ENCODE results near the gene MEX3A.
A peak's percentile ranks its signal among the peaks of the same experiment; 100 is the strongest.
"Not testable (repeated sequence)": the region's sequence is repeated elsewhere in the genome, so short reads cannot be mapped to it uniquely, and the experiment has no call there.

The MEX3A gene

DNA sequence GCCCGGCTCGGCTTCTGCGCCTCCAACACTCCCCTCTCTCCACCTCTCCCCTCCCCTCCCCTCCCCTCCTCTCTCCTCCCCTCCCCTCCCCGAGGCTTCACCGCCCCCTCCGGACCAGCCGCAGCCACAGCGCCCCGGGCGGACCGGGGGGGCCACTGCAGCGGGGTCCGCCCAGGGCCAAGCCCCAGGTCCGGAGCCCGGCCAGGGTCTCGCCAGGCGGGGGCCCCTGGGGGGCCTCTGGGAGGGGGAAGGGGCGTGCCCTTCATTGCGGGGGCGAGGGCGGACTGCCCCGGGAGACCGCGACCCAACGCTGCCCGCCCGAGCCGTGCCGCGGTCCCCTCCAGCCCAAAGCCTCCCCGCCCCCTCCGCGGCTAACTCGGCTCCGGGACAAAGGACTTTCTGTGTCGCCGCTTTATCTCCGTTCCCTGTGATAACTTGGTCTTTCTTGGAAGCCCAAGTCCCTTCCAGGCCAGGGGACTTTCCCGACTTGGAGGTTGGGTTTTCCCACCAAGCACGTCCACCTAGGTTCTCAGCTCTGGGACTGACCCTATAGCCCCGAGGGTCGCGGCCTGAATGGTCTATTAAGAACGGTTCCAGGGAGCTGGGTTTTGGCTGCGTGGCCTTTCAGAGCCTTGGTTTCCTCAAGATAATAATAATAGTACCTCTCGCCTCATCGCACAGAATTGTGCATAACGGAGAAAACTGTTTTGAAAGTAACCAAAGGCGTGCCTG is 28.3 kb downstream of the MEX3A start, which contains the start of gene UBQLN4:
Gene UBQLN4, minus strand, starts transcription at position 31 of the 732 bp plus-strand sequence. CDS start 97 bp downstream, outside the sequence.
- DNase-seq = peak; percentile 88

- DNase-seq = peak; percentile 57
These were observed 29.1 kb downstream of the MEX3A start for GRCh38 chr1:156052862-156053767.

DNA sequence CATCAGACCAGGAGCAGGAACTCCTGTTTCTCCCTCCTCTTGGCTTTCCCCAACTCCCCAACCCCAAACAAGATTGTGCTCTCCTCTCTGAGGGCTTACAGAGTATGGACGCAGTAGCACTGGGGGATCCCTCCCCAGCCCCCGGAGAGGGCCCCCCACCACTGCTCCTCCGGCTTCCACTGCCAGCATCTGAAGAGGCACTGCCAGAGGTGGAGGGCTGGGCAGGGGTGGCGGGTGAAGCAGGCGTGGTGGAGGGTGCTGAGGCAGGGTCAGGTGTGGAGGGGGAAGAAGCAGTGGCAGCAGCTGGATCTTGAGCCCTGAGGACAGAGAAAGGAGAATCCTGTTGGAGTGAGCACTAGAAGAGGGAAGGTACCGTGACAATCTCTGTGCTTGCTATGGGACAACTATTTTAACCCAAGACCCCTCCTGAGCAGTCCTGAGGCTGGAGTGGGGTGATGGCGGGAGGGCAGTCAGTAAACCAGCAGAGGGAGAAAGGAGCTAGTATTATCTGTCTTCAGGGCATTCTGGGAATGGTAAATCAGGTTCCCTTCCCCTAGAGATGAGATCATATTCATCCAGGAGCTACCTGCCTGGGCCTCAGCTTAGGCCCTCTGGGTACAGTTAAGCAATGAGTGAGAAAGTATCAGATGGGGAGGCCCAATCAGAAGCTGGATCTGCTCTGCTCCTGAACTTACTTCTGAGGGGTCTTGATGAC is 31.1 kb downstream of the MEX3A start:
- DNase-seq = no peak

GRCh38 chr1:156050376-156050775 is 31.9 kb downstream of the MEX3A start:
- no peak for DNase-seq

- DNase-seq = no peak
These were observed 33.5 kb downstream of the MEX3A start for GRCh38 chr1:156048663-156049258.

DNA sequence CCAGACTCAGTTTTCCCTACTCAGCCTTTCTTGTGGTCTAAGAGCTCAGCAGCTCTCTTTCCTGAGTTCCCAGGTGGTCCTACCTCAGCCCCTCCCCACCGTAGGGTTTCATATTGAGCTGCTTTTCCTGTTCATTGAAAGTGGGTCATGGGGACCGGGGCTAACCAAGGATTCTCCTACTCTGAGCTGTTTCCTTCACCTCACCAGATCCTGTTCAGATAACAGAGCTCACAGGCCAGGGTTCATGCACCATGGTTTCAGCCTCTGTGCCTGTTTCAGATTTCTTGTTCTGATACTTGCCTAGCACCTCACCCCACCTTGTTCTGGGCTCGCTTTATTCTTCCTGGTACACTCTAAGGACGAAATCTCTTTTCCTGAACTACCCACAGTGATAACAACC is 37.2 kb downstream of the MEX3A start:
- DNase-seq = no peak

GRCh38 chr1:156042828-156043227 is 39.4 kb downstream of the MEX3A start:
- DNase-seq = no peak

GRCh38 chr1:156034991-156035390 is 47.3 kb downstream of the MEX3A start:
- not testable (repeated sequence) for DNase-seq

DNA sequence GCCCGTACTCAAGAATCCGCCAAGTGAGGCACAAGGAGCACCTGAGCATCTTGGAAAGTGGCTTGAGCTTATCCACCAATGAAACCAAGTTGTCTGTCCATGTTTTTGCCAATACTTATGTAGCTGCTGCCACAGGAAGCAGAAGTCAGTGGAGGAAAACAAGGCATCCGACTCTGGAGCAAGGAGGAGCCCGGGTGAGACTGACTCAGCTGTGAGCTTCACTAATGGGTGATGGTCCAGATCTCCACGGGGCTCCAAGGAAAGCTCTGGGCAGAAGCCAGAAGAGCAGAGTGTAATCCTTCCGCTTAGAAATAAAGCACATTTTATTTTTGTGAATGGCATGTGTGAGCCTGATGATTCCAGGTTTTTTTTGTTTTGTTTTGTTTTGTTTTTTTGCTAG is 49.3 kb downstream of the MEX3A start:
- DNase-seq = peak; percentile 40

DNA sequence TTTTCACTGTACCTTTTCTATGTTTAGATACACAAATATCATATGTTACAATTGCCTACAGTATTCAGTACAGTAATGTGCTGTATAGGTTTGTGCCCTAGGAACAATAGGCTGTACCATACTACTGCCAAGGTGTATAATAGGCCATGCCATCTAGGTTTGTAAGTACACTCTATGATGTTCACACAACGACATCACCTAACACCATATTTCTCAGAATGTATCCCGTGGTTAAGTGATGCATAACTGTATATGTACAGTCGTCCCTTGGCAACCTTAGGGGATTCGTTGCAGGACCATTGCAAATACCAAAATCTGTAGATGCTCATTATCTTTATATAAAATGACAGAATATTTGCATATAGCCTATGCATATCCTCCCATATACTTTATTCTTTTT is 55.7 kb downstream of the MEX3A start:
- no peak for DNase-seq

DNA sequence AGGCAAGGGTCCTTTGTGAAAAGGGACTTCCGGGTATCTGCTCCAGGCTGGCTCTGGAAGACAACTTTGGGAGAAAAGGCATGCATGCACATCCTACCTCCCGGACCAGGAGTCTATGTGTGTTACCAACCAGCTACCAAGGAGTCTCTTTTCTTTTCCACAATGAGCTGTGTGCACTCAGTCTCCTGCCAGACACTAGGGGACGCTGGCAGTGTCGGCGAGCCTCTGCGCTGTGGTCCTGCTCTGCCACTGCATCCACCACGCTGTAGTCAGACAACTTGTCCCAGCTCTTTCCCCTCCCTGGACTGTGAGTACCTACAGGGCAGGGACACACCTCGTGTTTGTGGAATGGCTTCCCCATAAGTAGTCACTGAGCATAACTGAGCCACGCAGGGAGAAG is 56.4 kb downstream of the MEX3A start:
- peak; percentile 29 for DNase-seq

- no peak for DNase-seq
These were observed 57.5 kb downstream of the MEX3A start for GRCh38 chr1:156024801-156025200.
